GM19043 (cell line): ENCODE measurements around the gene HOXA3.

Experiments used
- ATAC-seq: cut with Tn5 transposase; IDR thresholded peaks from one replicate; pipeline ENCODE4 v1.9.1; 2021; ENCODE audit warnings: low read depth; ENCODE audit not compliant: unreplicated experiment

The HOXA3 gene

DNA sequence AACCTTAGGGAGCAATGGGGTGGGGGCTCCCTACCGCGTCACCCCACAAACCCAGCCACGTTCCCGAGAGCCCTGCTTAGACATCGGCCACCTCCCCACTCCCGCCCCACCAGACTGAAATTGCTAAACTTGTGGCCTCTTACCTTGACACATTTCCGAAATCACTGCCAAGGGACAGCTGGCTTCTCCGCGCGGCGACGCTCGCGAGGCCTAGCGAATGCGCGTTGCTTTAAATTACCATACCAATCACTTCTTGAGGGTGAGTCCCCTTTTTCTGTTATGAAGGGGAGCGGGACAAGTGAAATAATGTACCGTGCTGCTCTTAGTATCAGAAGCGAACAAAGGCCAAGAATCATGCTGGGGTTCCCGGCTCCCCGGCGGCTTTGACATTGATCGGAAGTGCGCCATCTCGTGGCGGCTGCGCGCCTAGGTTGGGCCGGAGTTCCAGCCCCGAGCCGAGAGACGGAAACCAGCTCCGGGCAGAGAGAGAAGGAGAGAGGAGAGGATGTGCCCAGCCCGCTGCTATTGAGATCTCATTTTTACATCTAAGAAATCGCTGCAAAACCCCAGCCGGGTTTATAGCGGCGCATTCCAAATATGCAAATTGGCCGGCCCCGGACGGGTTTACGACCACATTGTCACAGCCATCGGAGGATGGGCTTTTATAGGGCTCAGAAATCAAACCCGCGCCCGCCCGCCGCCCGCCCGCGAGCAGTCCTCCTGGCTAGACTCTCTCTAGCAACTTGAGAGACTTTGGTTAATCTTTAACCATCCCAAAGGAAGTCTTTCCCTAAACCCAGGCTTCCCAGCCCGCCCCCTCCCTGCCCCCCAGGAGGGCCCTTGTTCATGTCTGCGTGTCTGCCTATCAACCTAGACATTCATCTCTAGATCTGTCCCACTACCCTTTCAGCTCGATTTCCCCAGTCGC, 27.4 kb upstream of the HOXA3 start:
- no peak for ATAC-seq

DNA sequence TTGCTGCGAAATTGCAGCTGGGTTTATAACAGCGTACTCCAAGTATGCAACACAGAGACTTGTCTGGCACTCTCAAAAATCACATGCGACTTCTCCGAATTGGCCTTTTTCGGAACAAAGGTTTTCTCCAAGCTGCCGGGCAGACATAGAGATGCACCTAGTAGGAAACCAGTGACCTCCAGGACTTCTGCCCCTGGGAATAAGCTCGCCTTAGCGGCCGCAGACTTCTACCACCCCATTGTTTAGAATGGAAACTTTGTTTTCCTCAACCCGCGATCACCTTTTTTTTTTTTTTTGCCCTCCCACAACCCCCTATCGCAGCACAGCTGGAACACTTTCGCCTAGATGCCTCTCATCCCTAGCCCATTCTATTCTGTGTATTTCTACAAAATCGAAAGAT, 26.6 kb upstream of the HOXA3 start:
- ATAC-seq: no peak

DNA sequence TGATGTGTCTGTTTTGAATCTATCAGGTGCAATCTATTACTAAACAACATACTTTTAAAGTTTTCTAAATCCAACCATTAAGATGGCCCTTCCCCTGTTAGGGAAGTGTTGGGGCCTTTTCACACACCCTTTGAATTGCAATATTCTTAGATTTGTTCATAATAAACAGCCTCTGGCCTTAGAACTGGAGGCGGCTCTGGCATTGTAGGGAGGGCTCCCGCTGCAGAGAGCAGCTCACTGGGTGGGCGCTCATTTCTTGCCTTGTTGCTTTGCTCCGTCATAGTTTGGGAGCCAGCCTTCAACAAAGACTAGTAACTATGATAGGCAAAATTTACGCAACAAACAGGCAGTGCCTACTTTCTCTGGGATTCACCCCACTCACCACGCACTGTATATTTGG, 26.0 kb upstream of the HOXA3 start:
- no peak for ATAC-seq

DNA sequence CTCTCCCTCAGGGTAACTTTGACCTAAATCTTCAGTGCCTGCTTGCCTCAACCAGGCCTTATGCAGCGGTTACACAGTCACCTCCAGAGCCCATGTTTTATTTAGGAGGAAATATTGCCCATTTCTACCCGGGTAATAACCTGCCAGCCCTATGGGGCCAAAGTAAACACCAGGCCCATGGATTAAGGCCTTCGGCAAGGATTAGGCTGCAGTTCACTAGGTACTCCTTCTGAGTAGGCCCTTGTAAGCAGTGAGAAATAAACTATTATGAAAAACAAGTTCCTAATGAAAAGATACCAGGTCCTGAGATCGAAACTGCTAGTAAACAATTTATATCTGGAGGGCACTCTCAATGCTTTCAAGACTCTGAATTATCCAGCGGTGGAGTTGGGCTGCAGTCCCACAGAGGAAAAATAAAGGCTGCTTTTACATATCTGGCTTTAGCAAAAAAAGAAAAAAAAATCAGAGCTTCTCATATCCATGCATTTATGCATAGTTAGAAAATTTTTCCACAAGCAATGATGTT, 25.5 kb upstream of the HOXA3 start:
- ATAC-seq: no peak

DNA sequence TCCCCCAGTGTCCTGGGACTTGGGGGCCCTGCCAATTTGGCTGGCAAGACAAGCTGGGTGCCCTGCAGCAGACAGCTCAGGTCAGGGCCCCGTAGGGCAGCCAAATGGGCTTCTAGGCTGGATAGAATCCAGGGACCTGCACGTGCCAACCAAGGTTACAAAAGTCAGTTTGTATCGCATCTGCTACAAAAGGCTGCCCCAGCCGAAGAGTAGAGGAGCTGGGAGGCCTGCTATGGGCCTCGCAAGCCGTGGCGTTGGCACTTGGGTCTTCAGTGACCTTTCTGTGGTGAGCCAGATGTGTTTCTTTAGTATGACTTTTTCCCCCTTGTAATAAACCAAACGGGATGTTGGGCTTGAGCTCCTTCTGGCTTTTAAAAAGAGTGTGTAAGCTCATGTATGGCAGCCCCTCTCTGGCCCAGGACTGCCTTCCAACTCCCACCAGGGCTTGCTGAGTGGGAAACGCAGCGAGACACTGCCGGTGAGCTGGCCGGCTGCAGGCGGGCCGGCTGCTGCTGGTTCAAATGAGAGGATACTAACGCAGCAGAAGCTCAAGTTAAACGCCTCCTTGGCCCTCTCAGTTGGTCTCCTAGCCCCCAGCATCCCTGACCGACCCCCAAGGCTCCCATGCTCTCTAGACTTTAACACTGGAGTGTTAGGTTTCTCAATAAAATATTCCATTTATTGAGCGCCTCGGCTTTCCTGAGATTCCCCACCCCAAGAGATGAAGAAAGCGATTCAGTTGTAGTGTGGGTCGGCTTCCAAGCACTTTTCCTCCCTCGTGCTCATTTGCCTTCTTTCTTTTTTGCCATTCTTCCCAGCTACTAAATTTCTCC, 24.8 kb upstream of the HOXA3 start:
- no peak for ATAC-seq

DNA sequence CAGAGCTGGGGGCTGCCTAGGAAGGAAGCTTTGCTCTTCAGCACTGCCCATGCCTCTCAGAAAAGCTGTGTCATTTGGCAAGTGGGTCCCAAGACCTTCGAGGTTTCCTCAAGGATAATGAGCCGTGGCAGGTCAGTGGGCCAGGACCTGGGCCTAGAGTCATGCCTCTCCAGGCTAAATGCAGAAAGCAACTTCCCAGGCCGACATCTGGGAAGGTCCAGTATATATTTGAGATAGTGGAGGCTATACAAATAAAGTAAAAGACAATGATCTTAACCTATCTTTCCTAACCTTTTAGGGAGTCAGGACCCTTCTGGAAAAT, 24.1 kb upstream of the HOXA3 start:
- no peak for ATAC-seq

DNA sequence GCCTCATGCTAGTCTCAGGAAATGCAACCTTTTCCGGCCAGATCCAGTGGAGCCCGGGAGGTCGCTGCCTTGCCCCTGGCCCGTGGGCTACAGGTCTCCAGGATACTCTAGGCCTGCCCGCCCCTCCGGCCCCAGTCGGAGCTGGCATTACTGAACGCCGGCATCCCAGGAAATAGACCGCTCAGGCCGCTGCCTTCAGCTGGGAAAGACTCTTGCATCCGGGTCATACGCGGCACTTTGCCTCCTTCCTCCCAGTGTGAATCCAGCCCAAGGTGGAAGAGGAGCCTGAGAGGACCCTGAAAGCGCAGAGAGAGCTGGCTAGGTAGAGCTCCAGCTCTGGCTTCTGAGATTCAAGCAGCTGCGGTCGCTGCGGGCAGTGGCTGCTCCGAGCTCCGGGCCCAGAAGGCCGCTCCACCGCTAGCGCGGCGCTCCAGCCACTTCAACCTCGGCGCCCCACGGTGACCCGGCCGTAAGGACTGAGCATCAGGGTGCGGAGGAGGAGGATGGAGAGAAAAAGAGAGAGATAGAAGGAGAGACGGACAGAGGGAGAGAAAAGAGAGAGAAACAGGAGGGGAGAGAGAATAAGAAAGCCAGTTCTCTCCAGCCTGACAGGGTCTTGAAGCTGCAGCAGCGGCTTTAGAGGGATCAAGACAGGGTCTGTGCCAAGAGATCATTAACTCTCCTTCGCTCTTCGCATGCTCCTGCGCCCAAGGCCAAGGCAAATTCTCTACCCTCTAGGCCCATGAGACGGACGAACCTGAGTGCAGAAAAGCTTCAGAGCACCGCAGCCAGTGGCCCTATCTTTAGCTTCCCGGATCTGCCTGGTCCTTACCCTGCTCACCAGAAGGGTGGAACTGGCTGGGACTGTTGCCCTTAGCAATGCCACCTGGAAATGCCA, 23.5 kb upstream of the HOXA3 start:
- ATAC-seq: no peak

DNA sequence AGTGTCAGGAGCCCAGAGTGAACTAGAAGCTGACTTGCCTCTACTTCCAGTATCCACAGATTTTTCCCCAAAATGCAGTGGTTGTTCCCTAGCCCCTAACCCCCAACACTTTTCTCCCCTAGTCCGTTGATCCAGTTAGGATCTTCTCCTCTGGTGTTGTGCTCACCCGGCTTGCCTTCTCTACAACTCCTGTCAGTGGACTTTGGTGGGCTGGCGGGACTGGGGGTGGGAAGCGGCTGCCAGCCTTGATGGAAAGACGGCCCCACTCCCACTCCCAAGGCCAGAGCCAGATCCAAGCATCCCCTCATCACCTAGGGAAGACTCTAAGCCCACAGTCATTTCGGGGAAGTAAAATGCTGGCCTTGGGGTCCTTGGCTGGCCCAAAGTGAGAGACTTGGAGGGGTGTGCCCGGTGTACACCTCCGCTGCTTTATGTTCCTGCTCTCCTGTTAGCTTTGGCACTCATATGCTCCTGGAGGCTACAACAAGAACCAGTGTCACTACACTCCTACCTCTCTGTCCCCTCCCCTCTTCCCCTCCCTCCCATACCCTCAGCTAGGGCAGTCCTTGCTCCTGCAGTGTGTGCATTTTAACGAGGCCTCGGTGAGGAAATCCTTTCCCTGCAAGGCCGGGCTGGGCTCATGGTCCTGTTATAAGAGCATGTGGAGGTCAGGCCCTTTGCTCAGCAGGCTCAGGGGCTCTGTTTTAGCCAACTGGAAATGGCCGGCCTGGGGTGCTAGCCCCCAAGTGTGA, 22.7 kb upstream of the HOXA3 start:
- ATAC-seq: no peak

DNA sequence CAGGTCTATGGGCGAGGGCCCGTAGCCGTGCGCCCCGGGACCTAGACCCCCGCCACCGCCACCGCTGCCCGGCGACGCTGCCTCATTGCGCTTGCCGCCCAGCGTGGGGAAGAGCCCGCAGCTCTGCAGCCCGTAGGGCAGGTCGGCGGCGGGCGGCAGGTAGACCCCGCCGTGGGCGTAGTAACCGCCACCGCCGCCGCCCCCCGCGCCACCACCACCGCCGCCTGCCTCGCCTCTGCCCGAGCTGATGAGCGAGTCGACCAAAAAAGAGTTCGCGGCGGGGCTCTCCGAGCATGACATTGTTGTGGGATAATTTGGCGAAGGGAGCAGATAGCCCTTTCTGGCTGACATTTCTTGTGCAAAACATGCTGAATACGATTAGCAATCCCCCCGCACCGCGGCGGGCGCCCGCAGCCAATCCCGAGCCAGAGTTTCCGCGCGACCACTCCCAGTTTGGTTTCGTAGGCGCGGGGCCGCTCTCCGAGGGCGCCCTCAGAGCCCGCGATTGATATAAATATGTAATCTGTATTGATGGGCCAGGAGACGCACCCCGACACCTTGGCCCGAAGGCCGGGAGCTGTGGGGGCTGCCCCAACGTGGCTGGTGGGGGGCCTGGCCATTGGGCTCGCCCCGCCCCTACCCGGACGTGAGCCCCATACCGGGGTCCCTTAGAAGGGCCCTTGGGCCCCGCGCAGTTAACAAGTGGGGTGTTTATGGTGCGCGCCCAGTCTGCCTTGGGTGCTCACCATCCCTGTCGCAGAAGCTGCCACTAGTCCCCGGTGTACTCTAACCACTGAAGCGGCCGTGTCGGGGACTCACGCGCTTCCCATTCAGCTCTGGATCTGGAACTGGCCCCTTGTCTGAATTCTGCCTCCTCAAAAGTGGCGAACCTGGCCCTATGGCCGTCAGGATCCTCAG, 21.8 kb upstream of the HOXA3 start, which contains the start of gene HOXA10:
Gene HOXA10, minus strand, starts transcription at position 365 of the 918 bp plus-strand sequence. Its CDS starts 14 bp downstream, at position 351.
- ATAC-seq: no peak

DNA sequence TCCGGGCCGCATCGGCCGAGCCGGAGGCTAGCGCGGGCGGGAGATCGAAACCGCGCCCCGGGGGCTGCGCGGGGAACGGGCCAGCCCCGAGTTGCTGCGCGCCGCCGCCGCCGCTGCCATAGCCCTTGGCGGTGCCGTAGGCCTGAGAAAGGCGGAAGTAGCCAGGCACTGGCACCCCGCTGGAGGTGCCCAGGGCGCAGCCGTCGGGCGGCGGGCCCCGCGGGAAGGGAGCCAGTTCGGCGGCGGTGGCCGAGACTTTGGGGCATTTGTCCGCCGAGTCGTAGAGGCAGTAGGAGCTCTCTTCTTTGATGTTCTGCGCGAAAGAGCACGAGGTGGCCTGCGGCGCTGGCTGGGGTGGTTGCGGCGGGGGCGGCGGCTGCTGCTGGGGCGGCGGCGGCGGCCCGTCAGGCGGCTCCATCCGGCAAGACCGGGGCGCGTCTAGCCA, 21.1 kb upstream of the HOXA3 start:
- ATAC-seq: no peak

DNA sequence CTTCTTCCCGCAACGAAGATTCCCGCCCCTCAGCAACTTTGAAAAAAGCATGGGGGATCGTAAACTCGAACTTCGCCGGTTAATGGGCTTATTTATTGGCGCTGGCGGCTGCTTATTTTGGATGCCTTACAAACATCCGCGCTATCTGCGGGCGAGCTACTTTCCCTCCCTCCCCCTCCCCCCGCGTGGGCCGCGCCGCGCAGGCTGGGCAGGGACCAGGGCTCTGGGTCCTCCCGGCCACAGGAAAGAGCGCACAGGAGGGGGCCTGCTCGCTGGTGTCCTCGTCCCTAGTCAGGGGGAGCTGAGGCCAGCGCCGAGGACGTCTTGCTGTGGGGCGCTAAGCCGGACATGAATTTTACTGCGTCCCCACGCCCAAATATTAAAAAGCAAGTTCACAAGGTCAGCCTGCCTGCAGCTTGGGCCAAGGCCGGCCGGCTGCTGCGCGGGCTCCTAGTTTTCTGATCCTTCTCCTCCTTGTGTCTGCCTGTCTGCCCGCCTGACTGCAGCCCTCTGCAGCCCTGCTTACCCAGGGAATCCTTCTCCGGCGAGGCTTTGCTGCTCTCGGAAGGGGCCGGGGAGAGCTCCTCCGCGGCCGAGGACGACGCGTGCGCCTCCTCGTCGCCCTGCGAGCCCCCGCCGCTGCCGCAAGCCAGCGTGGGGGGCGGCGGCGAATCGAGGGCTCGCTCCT, 20.6 kb upstream of the HOXA3 start:
- no peak for ATAC-seq

DNA sequence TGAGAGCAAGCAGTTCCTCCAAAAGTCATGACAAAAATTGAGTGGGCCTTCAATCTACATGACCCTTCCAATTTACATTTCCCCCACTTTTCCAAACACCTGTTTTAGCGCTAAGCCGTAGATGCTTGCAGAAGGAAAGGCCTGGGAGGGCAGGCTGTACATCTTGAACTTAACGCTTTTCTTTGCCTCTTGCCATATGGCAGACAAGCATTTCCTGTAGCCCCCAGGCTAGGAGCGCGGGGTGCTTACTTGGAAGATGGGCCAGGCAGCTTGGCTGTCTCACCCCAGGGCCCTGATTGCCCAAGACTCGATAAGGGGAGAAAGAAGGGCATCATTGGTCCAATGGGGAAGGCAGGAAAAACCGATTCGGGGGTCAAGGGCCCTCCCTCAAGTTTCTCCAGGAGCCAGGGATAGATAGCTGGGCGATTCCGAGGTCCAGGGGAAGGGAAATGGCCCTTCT, 20.0 kb upstream of the HOXA3 start:
- no peak for ATAC-seq

DNA sequence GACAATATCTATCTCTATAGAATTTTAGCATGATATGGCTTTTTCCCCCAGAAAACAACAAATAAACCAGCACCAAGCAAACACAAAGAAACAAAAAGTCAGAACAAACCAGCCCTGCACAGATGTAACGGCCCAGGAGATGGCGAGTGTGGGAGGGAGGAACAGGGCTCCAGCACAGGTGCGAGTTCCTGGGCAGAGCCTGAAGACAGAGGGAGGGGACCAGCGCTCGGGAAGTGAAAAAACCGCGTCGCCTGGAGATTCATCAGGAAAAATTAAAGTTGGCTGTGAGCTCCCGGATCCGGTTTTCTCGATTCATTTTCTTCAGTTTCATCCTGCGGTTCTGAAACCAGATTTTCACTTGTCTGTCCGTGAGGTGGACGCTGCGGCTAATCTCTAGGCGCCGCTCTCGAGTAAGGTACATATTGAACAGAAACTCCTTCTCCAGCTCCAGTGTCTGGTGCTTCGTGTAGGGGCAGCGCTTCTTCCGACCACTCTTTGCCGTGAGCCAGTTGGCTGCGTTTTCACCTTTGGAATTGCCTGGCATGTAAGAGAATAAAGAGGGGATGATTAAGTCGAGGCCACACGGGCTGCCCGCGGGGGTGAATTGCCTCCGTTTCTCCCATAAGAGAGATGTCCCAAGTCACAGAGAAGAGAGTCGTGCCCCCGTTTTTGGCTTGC, 19.4 kb upstream of the HOXA3 start:
- no peak for ATAC-seq

DNA sequence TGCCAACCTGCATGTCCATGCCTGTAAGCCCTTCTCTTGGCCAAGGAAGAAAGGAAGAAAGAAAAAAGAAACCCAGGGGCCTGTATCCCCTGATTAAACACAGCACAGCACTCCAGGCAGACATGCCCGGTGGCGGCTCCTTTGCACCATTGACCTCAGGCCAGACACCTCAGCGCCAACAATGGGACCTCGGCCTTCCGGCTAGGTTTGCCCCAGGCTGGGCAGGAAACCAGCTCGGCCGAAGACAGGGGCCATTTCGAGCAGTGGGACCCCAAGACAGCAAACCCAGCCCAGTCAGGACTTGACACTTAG, 18.9 kb upstream of the HOXA3 start:
- ATAC-seq: no peak

DNA sequence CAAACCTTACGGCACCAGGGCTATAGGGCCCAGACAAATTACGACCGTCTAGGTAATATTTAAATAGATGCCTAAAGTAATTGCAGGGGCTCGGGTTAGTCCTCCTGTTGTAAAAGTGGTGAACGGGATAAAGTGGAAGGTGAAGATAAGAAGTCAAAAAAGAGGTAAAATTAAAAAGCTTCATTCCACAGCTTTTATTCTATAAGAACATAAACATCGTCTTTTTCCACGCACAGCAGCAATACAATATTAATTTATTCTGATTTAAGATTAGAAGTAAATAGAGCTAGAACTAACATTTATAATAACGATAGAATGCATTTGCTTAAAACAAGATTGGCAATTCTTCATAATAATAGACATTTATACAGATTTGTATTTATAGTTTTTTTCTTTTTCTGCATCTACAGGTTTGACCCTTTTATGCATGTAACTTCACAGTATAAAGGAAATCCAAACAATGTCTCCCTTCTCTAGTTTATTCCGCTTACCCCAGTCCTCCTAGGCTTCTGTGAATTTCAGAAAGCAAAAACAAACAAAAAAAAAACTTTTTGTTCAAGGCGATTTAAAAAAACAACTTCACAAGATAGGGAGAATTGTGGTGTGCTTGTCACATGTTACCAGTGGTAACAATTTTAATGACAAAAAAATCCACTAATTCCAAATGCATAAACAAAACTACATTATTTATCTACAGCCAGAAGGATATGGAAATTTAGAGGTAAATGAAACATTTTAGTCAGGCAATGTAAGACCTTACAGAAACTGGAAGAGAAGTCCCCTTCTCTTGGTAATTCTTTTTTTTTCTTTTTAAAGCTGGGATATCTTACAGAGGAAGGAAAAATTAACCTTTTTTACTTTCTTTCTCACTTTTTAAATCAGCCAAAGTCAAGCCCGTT, 18.3 kb upstream of the HOXA3 start:
- ATAC-seq: no peak

DNA sequence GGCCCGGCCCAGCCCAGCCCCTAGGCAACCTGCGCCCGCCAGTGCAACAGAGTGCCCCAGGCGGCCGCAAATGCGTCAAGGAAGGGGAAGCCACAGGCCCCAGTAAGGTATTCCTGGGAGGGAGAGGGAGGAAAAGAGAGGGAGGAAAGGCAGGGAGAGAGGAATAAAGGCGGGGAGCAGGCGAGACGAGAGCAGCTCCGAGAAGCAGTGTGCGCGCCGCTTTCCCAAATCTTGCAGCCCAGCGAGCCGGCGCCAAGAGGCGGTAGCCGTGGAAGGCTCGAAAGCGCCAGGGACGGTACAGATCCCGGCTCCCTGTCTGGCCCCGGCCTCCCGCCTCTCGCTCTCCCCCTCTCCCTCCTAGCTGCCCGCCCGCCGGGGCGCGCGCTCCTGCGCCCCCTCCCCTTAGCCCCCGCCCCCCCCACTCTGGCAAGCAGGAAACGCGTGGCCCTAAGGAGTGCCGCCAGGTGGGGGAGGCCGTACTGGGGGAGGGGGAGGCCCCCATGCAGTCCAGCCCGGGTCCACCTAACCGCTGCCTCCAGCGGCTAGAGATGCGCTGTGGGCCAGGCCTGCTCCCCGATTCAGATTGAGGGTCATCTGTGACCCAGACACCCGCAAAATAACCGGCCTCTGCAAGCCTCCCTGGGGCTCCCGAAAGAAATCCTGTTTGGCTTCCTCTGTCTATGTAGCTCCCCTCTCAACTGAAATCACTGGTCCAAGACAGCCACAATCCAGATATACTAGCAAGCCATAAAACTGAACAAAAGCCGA, 17.5 kb upstream of the HOXA3 start:
- no peak for ATAC-seq
